Stimulated activated CD8-positive, alpha-beta memory T cell treated with anti-CD3 and anti-CD28 coated beads, Interleukin-12 subunit alpha, Interleukin-12 subunit beta, amount 100 ng/mL, for 24 hours (primary cell): Measurements from ENCODE around the gene CEP97.

ENCODE experiments used
- DNase-seq: peaks from one replicate; pipeline ENCODE4 v3.0.0-alpha.2; 2020; ENCODE audit errors: extremely low read depth

Gene CEP97

DNA sequence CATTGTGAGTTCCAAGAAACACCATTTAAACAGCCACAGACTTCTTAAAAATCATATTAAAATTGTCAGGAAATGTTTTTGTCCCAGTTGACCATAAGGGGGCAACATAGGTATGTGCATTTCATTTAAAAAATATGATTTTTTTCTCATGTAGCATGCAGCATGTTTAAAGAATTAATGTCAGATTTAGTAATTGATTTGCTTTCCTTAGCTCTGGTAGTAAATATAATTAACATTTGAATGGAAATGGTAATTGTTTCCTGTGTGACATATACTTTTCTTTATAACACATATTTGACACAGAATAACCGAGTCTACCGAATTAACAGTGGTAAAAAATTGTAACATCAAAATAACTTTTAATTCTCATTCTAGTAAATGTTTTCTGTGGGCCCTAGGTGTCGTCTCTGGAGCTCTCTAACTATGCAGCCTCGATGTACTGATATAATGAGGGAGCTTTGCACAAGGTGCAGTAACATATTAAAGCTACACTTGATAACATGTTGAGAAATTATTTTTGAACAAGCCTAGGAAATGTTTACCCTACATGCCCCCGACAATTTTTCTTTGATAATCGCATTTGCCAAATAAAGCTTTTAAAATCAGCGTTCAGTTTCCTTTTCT, 89.5 kb downstream of the CEP97 start:
- DNase-seq = no peak

GRCh38 chr3:101814835-101815234, 90.4 kb downstream of the CEP97 start:
- no peak for DNase-seq

DNA sequence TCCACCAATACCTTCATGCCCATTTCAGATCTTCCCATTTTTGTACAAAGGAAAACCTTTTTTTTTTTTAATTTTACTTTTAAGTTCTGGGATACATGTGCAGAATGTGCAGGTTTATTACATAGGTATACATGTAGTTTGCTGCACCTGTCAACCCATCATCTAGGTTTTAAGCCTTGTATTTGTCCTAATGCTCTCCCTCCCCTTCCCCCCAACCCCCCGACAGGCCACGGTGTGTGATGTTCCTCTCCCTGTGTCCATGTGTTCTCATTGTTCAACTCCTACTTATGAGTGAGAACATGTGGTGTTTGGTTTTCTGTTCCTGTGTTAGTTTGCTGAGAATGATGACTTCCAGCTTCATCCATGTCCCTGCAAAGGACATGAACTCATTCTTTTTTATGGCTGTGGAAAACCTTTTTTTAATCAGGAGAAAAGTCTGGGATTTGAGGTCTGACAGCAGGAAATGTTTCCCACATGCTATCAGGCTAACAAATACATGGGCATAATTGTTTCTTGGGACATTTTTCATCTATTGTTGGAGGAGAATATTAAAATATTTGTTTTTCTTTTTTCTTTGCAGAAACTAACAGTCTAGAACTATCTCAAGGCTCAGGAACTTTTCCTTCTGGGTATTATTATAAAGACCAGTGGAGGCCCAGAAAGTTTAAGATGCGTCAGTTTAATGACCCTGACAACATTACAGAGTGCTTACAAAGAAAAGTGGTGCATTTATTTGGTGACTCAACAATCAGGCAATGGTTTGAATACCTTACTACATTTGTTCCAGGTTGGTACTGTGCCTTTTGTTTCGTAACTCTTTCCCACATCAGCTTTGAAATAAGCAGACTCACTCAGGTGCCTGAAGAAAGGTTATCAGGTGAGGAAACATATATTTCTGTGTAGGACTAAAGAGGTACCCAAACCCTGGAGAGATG, 92.1 kb downstream of the CEP97 start:
- DNase-seq = no peak

DNA sequence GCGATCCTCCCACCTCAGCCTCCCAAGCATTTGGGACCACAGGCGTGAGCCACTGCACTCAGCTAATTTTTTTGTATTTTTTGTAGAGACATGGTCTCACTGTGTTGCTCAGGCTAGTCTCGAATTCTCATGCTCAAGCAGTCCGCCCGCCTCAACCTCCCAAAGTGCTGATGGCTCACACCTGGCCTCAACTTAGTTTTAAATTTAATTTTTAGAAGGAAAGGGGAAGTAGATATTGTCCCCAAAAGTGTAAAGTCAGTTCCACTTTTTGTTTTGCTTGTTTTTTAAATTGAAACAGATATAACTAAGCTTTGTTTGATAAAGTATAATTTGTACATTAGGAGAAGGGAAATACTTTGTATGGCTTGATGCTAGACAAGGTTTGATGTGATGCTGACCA, 93.6 kb downstream of the CEP97 start:
- no peak for DNase-seq

DNA sequence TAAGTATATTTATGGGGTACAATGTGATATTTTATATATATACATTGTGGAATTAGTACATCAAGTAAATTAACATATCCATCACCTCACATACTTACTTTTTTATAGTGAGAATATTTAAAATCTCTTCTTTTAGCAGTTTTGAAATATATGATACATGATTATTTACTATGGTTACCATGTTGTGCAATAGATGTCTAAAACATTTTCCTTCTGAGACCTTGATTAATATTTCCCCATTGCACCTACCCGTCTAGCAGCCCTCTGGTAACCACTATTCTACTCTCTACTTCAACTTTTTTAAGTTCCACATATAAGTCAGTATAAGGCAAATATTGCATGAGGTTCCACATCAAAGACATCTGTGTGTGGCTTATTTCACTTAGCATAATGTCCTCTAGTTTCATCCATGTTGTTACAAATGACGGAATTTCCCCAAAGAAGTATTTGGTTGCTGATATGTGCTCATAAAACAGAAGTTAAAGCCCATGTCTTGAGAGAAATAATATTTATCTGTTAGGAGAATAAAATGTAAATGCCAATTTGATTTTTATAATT, 95.3 kb downstream of the CEP97 start:
- no peak for DNase-seq
